Measurements from ENCODE around the gene TMEM123.
"Not testable (repeated sequence)": the region's sequence is repeated elsewhere in the genome, so short reads cannot be mapped to it uniquely, and the experiment has no call there.

The TMEM123 gene

DNA sequence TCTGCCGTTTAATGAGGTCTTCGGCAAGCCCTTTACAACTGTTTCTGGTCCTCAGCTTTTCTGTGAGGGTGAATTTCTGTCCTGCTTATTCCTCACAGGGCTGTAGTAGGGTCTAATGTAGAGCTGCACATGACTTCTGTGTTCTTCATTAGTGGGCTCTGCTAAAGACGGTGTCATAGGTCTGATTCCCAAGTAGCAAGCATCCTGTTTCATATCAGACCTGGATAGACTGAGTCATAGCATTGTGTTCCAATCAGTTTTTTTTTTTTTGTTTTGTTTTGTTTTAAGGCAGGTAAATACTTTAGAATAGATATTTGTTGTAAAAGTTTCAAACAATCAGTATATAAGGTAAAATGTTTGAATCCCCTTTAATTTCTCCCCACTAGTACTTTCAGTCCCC lies 70.2 kb downstream of the TMEM123 start:
- H3K9me3 ChIP-seq (ENCODE audit: control insufficient read depth, low read length), result no peaks in the 10 kb centered on the region
- WGBS, 2 experiments (ENCODE audit: insufficient coverage in 2 of 2), result 89 to 92% methylated on average over 1 to 2 of the region's 3 CpGs
- H3K4me1 ChIP-seq (ENCODE audit: control insufficient read depth, insufficient read depth, low read length, poor library complexity, severe bottlenecking), result no peaks in the 10 kb centered on the region
- peaks cover 88% of the 10 kb centered on the region for H3K36me3 ChIP-seq (ENCODE audit: control insufficient read depth, insufficient read depth, low read length)
- H3K27ac ChIP-seq (ENCODE audit: low read depth, low read length, severe bottlenecking), result no peak overlapping the region
- H3K4me3 ChIP-seq (ENCODE audit: extremely low read depth, insufficient read depth, low read length, poor library complexity, severe bottlenecking), result no peak overlapping the region

DNA sequence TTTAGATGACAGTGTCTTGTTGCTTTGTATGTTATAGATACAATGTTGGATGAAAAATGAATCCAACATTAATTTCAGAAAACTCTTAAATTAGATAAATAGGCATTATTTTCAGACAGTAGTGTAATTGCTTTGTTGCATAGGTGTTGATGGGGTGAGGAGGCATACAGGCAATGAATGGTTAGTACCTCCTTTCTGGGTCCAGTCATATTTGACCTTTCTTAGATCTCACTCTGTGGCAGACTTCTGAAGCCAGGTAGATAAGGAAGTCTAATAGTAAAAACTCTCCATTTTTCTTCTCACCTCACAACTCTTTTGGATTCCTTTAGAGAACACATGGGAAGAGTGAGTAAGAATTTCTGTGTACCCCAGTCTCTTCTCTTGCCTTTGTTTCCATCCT lies 73.7 kb downstream of the TMEM123 start:
- Histone ChIP-seq H3K36me3 (ENCODE audit: control insufficient read depth, insufficient read depth, low read length) (peaks cover 74% of the 10 kb centered on the region), H3K27ac (ENCODE audit: low read depth, low read length, severe bottlenecking) (no peak overlapping the region), H3K9me3 (ENCODE audit: control insufficient read depth, low read length) (no peaks in the 10 kb centered on the region), H3K4me3 (ENCODE audit: extremely low read depth, insufficient read depth, low read length, poor library complexity, severe bottlenecking) (no peak overlapping the region), H3K4me1 (ENCODE audit: control insufficient read depth, insufficient read depth, low read length, poor library complexity, severe bottlenecking) (no peaks in the 10 kb centered on the region)

GRCh38 chr11:102377891-102378290 lies 74.7 kb downstream of the TMEM123 start:
- WGBS, 2 experiments (ENCODE audit: insufficient coverage in 2 of 2), result 100% methylated on average over 1 of the region's 2 CpGs
- Histone ChIP-seq H3K4me1 (ENCODE audit: control insufficient read depth, insufficient read depth, low read length, poor library complexity, severe bottlenecking) (no peaks in the 10 kb centered on the region), H3K36me3 (ENCODE audit: control insufficient read depth, insufficient read depth, low read length) (peaks cover 64% of the 10 kb centered on the region), H3K9me3 (ENCODE audit: control insufficient read depth, low read length) (no peaks in the 10 kb centered on the region), H3K27ac (ENCODE audit: low read depth, low read length, severe bottlenecking) (no peak overlapping the region), H3K4me3 (ENCODE audit: extremely low read depth, insufficient read depth, low read length, poor library complexity, severe bottlenecking) (no peak overlapping the region)

DNA sequence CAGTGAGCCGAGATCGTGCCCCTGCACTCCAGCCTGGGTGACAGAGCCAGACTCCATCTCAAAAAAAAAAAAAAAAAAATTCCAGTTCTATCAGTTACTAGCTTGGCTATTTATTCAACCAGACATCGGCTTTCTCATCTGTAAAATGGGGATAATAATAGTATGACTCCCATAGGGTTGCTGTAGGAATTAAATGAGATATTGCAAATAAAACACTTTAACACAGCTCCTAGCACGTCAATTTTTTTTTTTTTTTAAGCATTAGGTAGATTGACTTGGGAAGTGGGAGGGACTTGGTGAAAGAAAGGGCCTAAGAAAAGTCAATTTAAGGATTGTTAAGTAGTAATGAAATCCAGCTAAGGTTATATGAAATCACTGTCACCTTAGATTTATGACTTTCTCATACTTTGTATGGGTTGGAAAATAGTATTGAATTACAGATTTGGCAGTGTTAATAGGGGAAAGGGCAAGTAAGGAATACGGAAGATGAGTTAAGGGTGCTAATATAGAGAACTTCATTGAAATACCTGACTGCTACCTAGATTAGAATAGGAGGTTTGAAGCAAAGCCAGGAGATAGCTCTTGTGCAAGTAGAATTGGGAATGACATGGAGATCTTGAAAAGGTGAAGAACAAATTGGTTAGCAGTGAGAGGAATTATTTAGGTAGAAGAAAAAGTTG lies 76.7 kb downstream of the TMEM123 start:
- no peaks in the 10 kb centered on the region for H3K4me1 ChIP-seq (ENCODE audit: control insufficient read depth, insufficient read depth, low read length, poor library complexity, severe bottlenecking)
- H3K9me3 ChIP-seq (ENCODE audit: control insufficient read depth, low read length), result no peaks in the 10 kb centered on the region
- no peak overlapping the region for H3K4me3 ChIP-seq (ENCODE audit: extremely low read depth, insufficient read depth, low read length, poor library complexity, severe bottlenecking)
- WGBS, 2 experiments (ENCODE audit: insufficient coverage in 2 of 2), result 92 to 95% methylated on average over 3 of the region's 5 CpGs
- peaks cover 50% of the 10 kb centered on the region for H3K36me3 ChIP-seq (ENCODE audit: control insufficient read depth, insufficient read depth, low read length)
- no peak overlapping the region for H3K27ac ChIP-seq (ENCODE audit: low read depth, low read length, severe bottlenecking)

DNA sequence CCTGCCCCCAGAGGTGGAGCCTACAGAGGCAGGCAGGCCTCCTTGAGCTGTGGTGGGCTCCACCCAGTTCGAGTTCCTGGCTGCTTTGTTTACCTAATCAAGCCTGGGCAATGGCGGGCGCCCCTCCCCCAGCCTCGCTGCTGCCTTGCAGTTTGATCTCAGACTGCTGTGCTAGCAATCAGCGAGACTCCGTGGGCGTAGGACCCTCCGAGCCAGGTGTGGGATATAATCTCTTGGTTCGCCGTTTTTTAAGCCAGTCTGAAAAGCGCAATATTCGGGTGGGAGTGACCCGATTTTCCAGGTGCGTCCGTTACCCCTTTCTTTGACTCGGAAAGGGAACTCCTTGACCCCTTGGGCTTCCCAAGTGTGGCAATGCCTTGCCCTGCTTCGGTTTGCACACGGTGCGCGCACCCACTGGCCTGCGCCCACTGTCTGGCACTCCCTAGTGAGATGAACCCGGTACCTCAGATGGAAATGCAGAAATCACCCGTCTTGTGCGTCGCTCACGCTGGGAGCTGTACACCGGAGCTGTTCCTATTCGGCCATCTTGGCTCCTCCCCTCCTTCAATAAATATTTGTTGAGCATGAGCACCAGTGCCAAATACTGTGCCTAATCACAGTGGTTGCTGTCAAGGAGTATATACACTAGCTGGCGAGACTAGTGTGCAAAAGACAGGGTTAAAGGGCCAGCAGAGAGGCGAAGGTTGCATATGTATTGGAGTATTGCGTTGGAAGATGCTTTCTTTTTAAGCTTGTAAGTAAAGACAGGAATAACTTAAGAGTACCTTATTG lies 77.7 kb downstream of the TMEM123 start:
- H3K4me3 ChIP-seq (ENCODE audit: extremely low read depth, insufficient read depth, low read length, poor library complexity, severe bottlenecking); H3K27ac ChIP-seq (ENCODE audit: low read depth, low read length, severe bottlenecking); H3K9me3 ChIP-seq (ENCODE audit: control insufficient read depth, low read length); H3K4me1 ChIP-seq (ENCODE audit: control insufficient read depth, insufficient read depth, low read length, poor library complexity, severe bottlenecking): not testable (repeated sequence)
- WGBS, 2 experiments (ENCODE audit: insufficient coverage in 2 of 2), result 47 to 71% methylated on average over 11 to 26 of the region's 31 CpGs
- H3K36me3 ChIP-seq (ENCODE audit: control insufficient read depth, insufficient read depth, low read length), result peaks cover 39% of the 10 kb centered on the region

DNA sequence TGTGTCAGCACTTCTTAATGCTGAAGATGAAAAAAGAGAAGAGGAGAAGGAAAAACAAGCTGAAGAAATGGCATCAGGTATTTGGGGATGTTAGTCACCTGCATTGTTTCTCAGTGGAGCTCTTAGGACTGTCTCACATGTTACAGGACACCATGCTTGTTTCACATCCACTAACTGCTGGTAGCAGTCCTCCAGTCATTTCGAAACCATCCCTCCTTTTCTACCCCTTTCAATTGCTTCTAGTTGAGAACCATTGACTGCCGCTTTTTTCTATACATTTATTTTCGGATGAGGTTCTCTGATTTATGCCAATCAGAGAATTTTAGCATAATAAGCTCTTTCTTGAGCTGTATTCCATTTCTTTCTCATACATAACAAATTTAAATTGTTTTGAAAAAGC lies 84.1 kb downstream of the TMEM123 start:
- Histone ChIP-seq H3K36me3 (ENCODE audit: control insufficient read depth, insufficient read depth, low read length) (peaks cover 54% of the 10 kb centered on the region), H3K9me3 (ENCODE audit: control insufficient read depth, low read length) (no peaks in the 10 kb centered on the region), H3K27ac (ENCODE audit: low read depth, low read length, severe bottlenecking) (no peak overlapping the region), H3K4me1 (ENCODE audit: control insufficient read depth, insufficient read depth, low read length, poor library complexity, severe bottlenecking) (no peaks in the 10 kb centered on the region), H3K4me3 (ENCODE audit: extremely low read depth, insufficient read depth, low read length, poor library complexity, severe bottlenecking) (no peak overlapping the region)
- WGBS, 2 experiments (ENCODE audit: insufficient coverage in 2 of 2), result 100% methylated on average over 1 to 3 of the region's 3 CpGs

- 100% methylated on average over 3 of the region's 6 CpGs; no CpG with 5 or more reads in 1 of the 2 experiments for WGBS, 2 experiments (ENCODE audit: insufficient coverage in 2 of 2)
- Histone ChIP-seq H3K9me3 (ENCODE audit: control insufficient read depth, low read length) (no peaks in the 10 kb centered on the region), H3K27ac (ENCODE audit: low read depth, low read length, severe bottlenecking) (peak overlapping the region; percentile 12), H3K36me3 (ENCODE audit: control insufficient read depth, insufficient read depth, low read length) (peaks cover 59% of the 10 kb centered on the region), H3K4me3 (ENCODE audit: extremely low read depth, insufficient read depth, low read length, poor library complexity, severe bottlenecking) (no peak overlapping the region), H3K4me1 (ENCODE audit: control insufficient read depth, insufficient read depth, low read length, poor library complexity, severe bottlenecking) (no peaks in the 10 kb centered on the region)
Measured at GRCh38 chr11:102367364-102367763, 85.2 kb downstream of the TMEM123 start.

DNA sequence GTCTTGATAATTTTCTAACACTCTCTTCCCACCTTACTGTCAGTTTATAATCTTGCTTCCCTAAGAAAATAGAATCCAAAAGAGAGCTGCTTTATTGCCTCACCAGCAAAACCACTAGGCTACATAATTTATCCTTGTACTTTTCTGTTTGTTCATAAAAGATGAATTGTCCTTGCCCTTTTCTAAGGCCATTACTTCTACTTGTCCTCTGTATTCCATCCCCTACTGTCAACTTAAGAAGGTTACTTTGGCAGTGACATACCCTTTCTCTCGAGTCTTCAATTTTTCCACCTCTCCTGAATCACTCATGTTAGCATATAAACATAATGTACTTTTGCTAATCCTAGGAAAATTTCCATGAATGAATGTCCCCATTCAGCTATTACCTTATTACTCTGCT lies 87.6 kb downstream of the TMEM123 start:
- WGBS, 2 experiments (ENCODE audit: insufficient coverage in 2 of 2), result 100% methylated on average over 1 of the region's 1 CpG; no CpG with 5 or more reads in 1 of the 2 experiments

GRCh38 chr11:102361086-102362031 lies 91.2 kb downstream of the TMEM123 start:
- H3K4me1 ChIP-seq (ENCODE audit: control insufficient read depth, insufficient read depth, low read length, poor library complexity, severe bottlenecking), result no peaks in the 10 kb centered on the region
- H3K36me3 ChIP-seq (ENCODE audit: control insufficient read depth, insufficient read depth, low read length), result peaks cover 77% of the 10 kb centered on the region
- 94 to 100% methylated on average over 4 to 5 of the region's 5 CpGs for WGBS, 2 experiments (ENCODE audit: insufficient coverage in 2 of 2)
- no peak overlapping the region for H3K4me3 ChIP-seq (ENCODE audit: extremely low read depth, insufficient read depth, low read length, poor library complexity, severe bottlenecking)
- no peak overlapping the region for H3K27ac ChIP-seq (ENCODE audit: low read depth, low read length, severe bottlenecking)
- H3K9me3 ChIP-seq (ENCODE audit: control insufficient read depth, low read length), result no peaks in the 10 kb centered on the region

More for the DNA sequence above, 87.6 kb downstream of the TMEM123 start:
- no peaks in the 10 kb centered on the region for H3K9me3 ChIP-seq (ENCODE audit: control insufficient read depth, low read length)
- H3K4me3 ChIP-seq (ENCODE audit: extremely low read depth, insufficient read depth, low read length, poor library complexity, severe bottlenecking), result no peak overlapping the region
- no peaks in the 10 kb centered on the region for H3K4me1 ChIP-seq (ENCODE audit: control insufficient read depth, insufficient read depth, low read length, poor library complexity, severe bottlenecking)
- H3K36me3 ChIP-seq (ENCODE audit: control insufficient read depth, insufficient read depth, low read length), result peaks cover 78% of the 10 kb centered on the region
- no peak overlapping the region for H3K27ac ChIP-seq (ENCODE audit: low read depth, low read length, severe bottlenecking)

GRCh38 chr11:102360681-102361080 lies 91.9 kb downstream of the TMEM123 start:
- peaks cover 77% of the 10 kb centered on the region for H3K36me3 ChIP-seq (ENCODE audit: control insufficient read depth, insufficient read depth, low read length)
- no CpG with 5 or more reads among the region's 3 CpGs for WGBS, 2 experiments (ENCODE audit: insufficient coverage in 2 of 2)

More at GRCh38 chr11:102360681-102361080, 91.9 kb downstream of the TMEM123 start:
- Histone ChIP-seq H3K27ac (ENCODE audit: low read depth, low read length, severe bottlenecking) (no peak overlapping the region), H3K4me1 (ENCODE audit: control insufficient read depth, insufficient read depth, low read length, poor library complexity, severe bottlenecking) (no peaks in the 10 kb centered on the region), H3K4me3 (ENCODE audit: extremely low read depth, insufficient read depth, low read length, poor library complexity, severe bottlenecking) (no peak overlapping the region), H3K9me3 (ENCODE audit: control insufficient read depth, low read length) (no peaks in the 10 kb centered on the region)
